ENCODE data around the gene TPRN.

- TF ChIP-seq CTCF (IDR thresholded peaks at IDR 0.05) (no peak), POLR2A (IDR thresholded peaks at IDR 0.05) (no peak)
Measured at GRCh38 chr9:137174722-137175293, 25.7 kb downstream of the TPRN start.
